Osteocyte (in vitro differentiated cells): ENCODE data around the gene FHOD3. TPM values are rescaled to one million over a fixed set of nuclear protein-coding genes. Genes with fewer than 3 reads are reported as not detected.

Experiments used
- DNase-seq: peaks from one replicate; pipeline ENCODE4 v3.0.0; 2021; ENCODE audit warnings: mixed read lengths; ENCODE audit not compliant: unreplicated experiment; ENCODE audit errors: extremely low spot score
- H3K27ac Mint-ChIP-seq: one replicate; pipeline ENCODE4 v1.8.0; 2021; ENCODE audit warnings: mild to moderate bottlenecking, mixed read lengths; ENCODE audit not compliant: unreplicated experiment
- H3K27me3 Mint-ChIP-seq: one replicate; pipeline ENCODE4 v1.8.0; 2021; ENCODE audit warnings: mixed read lengths; ENCODE audit not compliant: unreplicated experiment
- H3K36me3 Mint-ChIP-seq: one replicate; pipeline ENCODE4 v1.8.0; 2021; ENCODE audit warnings: mixed read lengths; ENCODE audit not compliant: unreplicated experiment
- H3K4me1 Mint-ChIP-seq: one replicate; pipeline ENCODE4 v1.8.0; 2021; ENCODE audit warnings: mixed read lengths; ENCODE audit not compliant: unreplicated experiment
- H3K4me3 Mint-ChIP-seq: one replicate; pipeline ENCODE4 v1.8.0; 2021; ENCODE audit warnings: mild to moderate bottlenecking, moderate library complexity, mixed read lengths; ENCODE audit not compliant: unreplicated experiment
- H3K9me3 Mint-ChIP-seq: one replicate; pipeline ENCODE4 v1.8.0; 2021; ENCODE audit warnings: mixed read lengths; ENCODE audit not compliant: unreplicated experiment
- total RNA-seq: library from RNA; stranded (reverse); gene quantifications from 2 replicates; pipeline ENCODE4 v1.2.1, GENCODE V29; 2021
- TF ChIP-seq, protein P1 (sequence below): fragments of 200-600 bp; sonication (generic); IDR thresholded peaks from 2 replicates; pipeline ENCODE4 v1.5.0; 2021; ENCODE audit warnings: antibody characterized with exemption, mild to moderate bottlenecking, moderate library complexity

The FHOD3 gene
- total RNA-seq, 1 donor from 2014 or later, result 1.2 TPM

DNA sequence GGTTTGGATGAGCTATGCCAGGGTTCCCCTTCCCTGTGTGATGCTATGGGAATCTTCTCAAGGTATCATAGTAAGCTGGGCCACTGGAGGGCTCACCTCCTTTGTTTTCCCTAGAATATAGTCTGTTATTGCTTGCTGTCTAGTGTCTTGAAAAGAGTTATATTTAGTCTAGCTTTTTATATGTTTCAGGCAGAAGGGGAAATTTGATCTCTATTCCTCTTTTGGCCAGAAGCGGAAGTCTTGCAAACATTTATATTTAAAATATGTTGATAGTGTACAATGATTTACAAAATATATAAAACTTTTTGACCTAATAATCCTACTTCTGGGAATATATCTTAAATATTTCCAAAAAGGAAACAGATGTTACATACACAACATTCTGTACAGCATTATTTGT, 260.7 kb downstream of the FHOD3 start:
- H3K36me3 Mint-ChIP-seq, result no peaks in the 10 kb centered on the region
- TF ChIP-seq, protein P1, sequence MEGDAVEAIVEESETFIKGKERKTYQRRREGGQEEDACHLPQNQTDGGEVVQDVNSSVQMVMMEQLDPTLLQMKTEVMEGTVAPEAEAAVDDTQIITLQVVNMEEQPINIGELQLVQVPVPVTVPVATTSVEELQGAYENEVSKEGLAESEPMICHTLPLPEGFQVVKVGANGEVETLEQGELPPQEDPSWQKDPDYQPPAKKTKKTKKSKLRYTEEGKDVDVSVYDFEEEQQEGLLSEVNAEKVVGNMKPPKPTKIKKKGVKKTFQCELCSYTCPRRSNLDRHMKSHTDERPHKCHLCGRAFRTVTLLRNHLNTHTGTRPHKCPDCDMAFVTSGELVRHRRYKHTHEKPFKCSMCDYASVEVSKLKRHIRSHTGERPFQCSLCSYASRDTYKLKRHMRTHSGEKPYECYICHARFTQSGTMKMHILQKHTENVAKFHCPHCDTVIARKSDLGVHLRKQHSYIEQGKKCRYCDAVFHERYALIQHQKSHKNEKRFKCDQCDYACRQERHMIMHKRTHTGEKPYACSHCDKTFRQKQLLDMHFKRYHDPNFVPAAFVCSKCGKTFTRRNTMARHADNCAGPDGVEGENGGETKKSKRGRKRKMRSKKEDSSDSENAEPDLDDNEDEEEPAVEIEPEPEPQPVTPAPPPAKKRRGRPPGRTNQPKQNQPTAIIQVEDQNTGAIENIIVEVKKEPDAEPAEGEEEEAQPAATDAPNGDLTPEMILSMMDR, result no peak
- DNase-seq, result no peak
- no peaks in the 10 kb centered on the region for H3K9me3 Mint-ChIP-seq
- no peak overlapping the region for H3K4me3 Mint-ChIP-seq
- H3K4me1 Mint-ChIP-seq, result no peaks in the 10 kb centered on the region
- peaks cover 24% of the 10 kb centered on the region for H3K27me3 Mint-ChIP-seq
- no peak overlapping the region for H3K27ac Mint-ChIP-seq

DNA sequence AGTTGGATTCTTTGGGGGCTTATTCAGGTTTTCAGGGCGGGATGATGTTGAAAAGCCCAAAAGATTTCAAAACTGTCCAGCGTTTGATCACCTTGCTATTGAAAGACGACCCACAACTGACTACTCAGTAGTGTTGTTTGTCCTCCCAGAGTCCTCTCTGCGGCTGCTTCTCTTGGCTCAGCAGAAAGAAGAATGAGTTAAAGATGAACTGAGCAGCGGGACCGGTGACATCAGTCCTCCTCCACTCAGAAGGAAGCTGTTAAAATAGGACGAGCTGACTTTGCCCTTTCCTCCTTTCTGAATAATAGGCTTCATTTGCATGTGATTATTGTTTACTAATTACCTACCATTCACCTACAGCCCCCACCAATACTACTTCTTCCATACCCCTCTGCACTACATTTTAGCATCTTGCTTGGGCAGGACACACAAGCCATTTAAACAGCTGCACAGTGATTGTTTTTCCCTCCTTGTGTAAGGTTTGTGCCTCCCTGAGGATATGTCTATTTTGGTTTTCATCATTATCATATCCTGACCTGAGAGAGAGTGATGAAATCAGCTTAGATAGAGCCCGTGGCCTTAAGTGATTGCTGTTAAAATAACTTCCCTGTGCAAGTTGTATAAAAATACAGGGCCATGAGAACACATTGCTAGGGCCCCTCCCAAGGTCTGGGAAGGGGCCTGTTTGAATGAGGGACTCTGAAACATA, 261.8 kb downstream of the FHOD3 start:
- no peaks in the 10 kb centered on the region for H3K9me3 Mint-ChIP-seq
- no peaks in the 10 kb centered on the region for H3K4me1 Mint-ChIP-seq
- DNase-seq, result no peak
- TF ChIP-seq, protein P1, result no peak
- H3K27ac Mint-ChIP-seq, result no peak overlapping the region
- H3K27me3 Mint-ChIP-seq, result peaks cover 23% of the 10 kb centered on the region
- H3K36me3 Mint-ChIP-seq, result no peaks in the 10 kb centered on the region
- no peak overlapping the region for H3K4me3 Mint-ChIP-seq

DNA sequence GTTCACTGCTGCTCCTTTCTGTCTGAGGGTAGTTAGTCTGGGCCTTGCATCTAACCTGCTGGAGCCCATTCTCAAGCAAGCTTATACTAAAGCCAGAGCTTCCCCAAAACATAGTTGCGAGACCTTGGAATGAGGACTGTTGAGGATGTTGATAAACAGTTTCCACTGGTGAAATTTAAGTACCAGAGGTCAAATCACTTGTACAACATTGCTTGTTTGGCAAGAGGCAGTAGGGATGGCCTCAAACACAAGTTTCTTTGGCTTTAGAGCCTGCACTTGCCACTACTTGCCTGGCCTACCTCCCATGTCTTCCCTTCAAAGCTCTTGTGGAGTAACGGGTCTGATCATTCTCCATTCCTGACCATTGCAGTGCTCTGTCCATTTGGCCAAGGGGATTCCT, 262.7 kb downstream of the FHOD3 start:
- Mint-ChIP-seq H3K4me1 (no peaks in the 10 kb centered on the region), H3K36me3 (no peaks in the 10 kb centered on the region), H3K4me3 (no peak overlapping the region), H3K27me3 (peaks cover 22% of the 10 kb centered on the region), H3K27ac (no peak overlapping the region), H3K9me3 (no peaks in the 10 kb centered on the region)
- TF ChIP-seq, protein P1, result no peak
- no peak for DNase-seq

DNA sequence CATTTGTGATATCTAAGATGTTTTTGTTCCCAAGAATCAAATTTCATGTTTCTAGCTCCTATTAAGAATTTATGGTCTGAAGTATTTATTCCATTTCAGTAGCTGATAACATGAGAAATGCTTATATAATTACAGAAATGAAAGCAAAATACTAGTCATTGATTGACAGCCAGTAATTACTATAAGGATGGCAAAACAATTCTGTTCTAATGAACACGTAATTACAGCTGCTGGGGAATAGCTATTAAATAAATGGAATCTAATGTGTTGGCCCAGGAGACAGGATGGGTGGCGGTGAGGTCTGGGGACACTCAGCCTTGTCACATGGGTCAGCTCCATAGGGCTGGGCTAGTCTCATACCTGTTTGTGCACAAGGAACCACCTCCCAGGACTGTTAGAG, 263.5 kb downstream of the FHOD3 start:
- TF ChIP-seq, protein P1, result no peak
- Mint-ChIP-seq H3K4me3 (no peak overlapping the region), H3K27ac (no peak overlapping the region), H3K36me3 (no peaks in the 10 kb centered on the region), H3K27me3 (peaks cover 23% of the 10 kb centered on the region), H3K9me3 (no peaks in the 10 kb centered on the region), H3K4me1 (no peaks in the 10 kb centered on the region)
- DNase-seq, result no peak

DNA sequence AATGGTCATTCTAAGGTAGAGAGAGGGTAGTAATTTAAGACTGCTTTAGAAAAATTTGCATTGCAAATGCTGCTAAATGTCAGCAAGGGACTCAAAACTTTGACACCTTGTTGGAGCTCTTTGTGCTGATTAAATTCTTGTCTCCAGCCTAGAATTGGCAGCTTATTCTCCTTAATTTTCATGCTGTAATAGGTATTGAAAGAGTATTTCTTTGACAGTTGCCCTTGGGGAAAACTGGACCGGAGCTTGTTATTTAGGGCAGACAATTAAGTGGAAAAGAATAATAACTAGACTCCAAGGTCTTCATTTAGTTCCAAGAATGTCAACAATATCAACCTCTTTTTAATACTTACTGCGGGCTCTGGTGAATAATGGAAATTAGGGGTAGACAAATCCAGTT, 267.3 kb downstream of the FHOD3 start:
- H3K36me3 Mint-ChIP-seq, result no peaks in the 10 kb centered on the region
- TF ChIP-seq, protein P1, result no peak
- H3K4me3 Mint-ChIP-seq, result no peak overlapping the region
- no peak overlapping the region for H3K27ac Mint-ChIP-seq
- H3K27me3 Mint-ChIP-seq, result peaks cover 33% of the 10 kb centered on the region
- DNase-seq, result no peak
- H3K4me1 Mint-ChIP-seq, result no peaks in the 10 kb centered on the region
- no peaks in the 10 kb centered on the region for H3K9me3 Mint-ChIP-seq
